ENCODE data around the gene NCAPD3.
"Not testable (repeated sequence)": the region's sequence is repeated elsewhere in the genome, so short reads cannot be mapped to it uniquely, and the experiment has no call there.

Gene NCAPD3

GRCh38 chr11:134223836-134224709, at the start of gene NCAPD3, which contains the start of gene VPS26B:
Gene NCAPD3 (minus strand): TSS chr11:134223967. CDS start chr11:134223926, 41 bp downstream.
Gene VPS26B (plus strand): TSS chr11:134224671. CDS start chr11:134225123, 452 bp downstream.
- in situ Hi-C loops (cut with MboI; ENCODE audit: low sequenced_read_pairs) = no loop called here

- in situ Hi-C loops (cut with MboI; ENCODE audit: low sequenced_read_pairs) = no loop called here
Measured at GRCh38 chr11:134273317-134273712, 49.5 kb upstream of the NCAPD3 start.

- in situ Hi-C loops (cut with MboI; ENCODE audit: low sequenced_read_pairs) = no loop called here
Measured at GRCh38 chr11:134272381-134273316, 48.9 kb upstream of the NCAPD3 start.

GRCh38 chr11:134271978-134272377, 48.2 kb upstream of the NCAPD3 start:
- in situ Hi-C loops (cut with MboI; ENCODE audit: low sequenced_read_pairs) = no loop called here

- in situ Hi-C loops (cut with MboI; ENCODE audit: low sequenced_read_pairs) = no loop called here
Measured at GRCh38 chr11:134270250-134270714, 46.5 kb upstream of the NCAPD3 start.

GRCh38 chr11:134267966-134268365, 44.2 kb upstream of the NCAPD3 start:
- in situ Hi-C loops (cut with MboI; ENCODE audit: low sequenced_read_pairs) = no loop called here

GRCh38 chr11:134267461-134267860, 43.7 kb upstream of the NCAPD3 start:
- in situ Hi-C loops (cut with MboI; ENCODE audit: low sequenced_read_pairs) = no loop called here

- in situ Hi-C loops (cut with MboI; ENCODE audit: low sequenced_read_pairs) = no loop called here
Measured at GRCh38 chr11:134266841-134267251, 43.1 kb upstream of the NCAPD3 start.

GRCh38 chr11:134266440-134266839, 42.7 kb upstream of the NCAPD3 start:
- in situ Hi-C loops (cut with MboI; ENCODE audit: low sequenced_read_pairs) = no loop called here

- in situ Hi-C loops (cut with MboI; ENCODE audit: low sequenced_read_pairs) = no loop called here
Measured at GRCh38 chr11:134264966-134265764, 41.4 kb upstream of the NCAPD3 start.

GRCh38 chr11:134261626-134262488, 38.1 kb upstream of the NCAPD3 start:
- in situ Hi-C loops (cut with MboI; ENCODE audit: low sequenced_read_pairs) = no loop called here

GRCh38 chr11:134260983-134261382, 37.2 kb upstream of the NCAPD3 start:
- in situ Hi-C loops (cut with MboI; ENCODE audit: low sequenced_read_pairs) = no loop called here

- in situ Hi-C loops (cut with MboI; ENCODE audit: low sequenced_read_pairs) = no loop called here
Measured at GRCh38 chr11:134260503-134260902, 36.7 kb upstream of the NCAPD3 start.

GRCh38 chr11:134258577-134258976, 34.8 kb upstream of the NCAPD3 start:
- in situ Hi-C loops (cut with MboI; ENCODE audit: low sequenced_read_pairs) = no loop called here

GRCh38 chr11:134257101-134257500, 33.3 kb upstream of the NCAPD3 start:
- in situ Hi-C loops (cut with MboI; ENCODE audit: low sequenced_read_pairs) = no loop called here

- in situ Hi-C loops (cut with MboI; ENCODE audit: low sequenced_read_pairs) = not testable (repeated sequence)
Measured at GRCh38 chr11:134255184-134255561, 31.4 kb upstream of the NCAPD3 start.

- in situ Hi-C loops (cut with MboI; ENCODE audit: low sequenced_read_pairs) = no loop called here
Measured at GRCh38 chr11:134254433-134255183, 30.8 kb upstream of the NCAPD3 start.

GRCh38 chr11:134253188-134253993, 29.6 kb upstream of the NCAPD3 start, which contains the start of the genes ACAD8 and THYN1:
Gene ACAD8 (plus strand): TSS chr11:134253568. CDS start chr11:134253601, 33 bp downstream.
Gene THYN1 (minus strand): TSS chr11:134253352. CDS start chr11:134252882, 470 bp downstream.
- in situ Hi-C loops (cut with MboI; ENCODE audit: low sequenced_read_pairs) = no loop called here
